Astrocyte of the spinal cord (primary cell): ENCODE measurements around the gene USP25.

ENCODE experiments used
- DNase-seq: peaks from one replicate; pipeline ENCODE4 v3.0.0; 2011; ENCODE audit warnings: low read depth, low spot score
- H3K4me3 ChIP-seq: 2 replicates; pipeline ENCODE4 v1.5.1; 2011; ENCODE audit warnings: low read depth, mild to moderate bottlenecking, low read length, moderate library complexity
- CTCF ChIP-seq: IDR thresholded peaks from 2 replicates; pipeline ENCODE4 v1.5.1; 2012; ENCODE audit warnings: low read depth, mild to moderate bottlenecking, low read length, inconsistent platforms
- in situ Hi-C: cut with HindIII; loops from 2 replicates; pipeline ENCODE4 v1.10.0; 2017; ENCODE audit warnings: low sequenced_read_pairs

Gene USP25

GRCh38 chr21:15766952-15767603, 37.3 kb downstream of the USP25 start:
- no peak overlapping the region for H3K4me3 ChIP-seq
- in situ Hi-C loops, result no loop called here
- DNase-seq, result no peak
- TF ChIP-seq CTCF, result no peak

- in situ Hi-C loops, result no loop called here
- no peak for TF ChIP-seq CTCF
- DNase-seq, result no peak
- no peak overlapping the region for H3K4me3 ChIP-seq
These were observed 38.3 kb downstream of the USP25 start for GRCh38 chr21:15768045-15768601.

- TF ChIP-seq CTCF, result no peak
- in situ Hi-C loops, result no loop called here
- no peak for DNase-seq
- H3K4me3 ChIP-seq, result no peak overlapping the region
These were observed 39.1 kb downstream of the USP25 start for GRCh38 chr21:15768853-15769252.

- no peak for DNase-seq
- no peak for TF ChIP-seq CTCF
- in situ Hi-C loops, result no loop called here
- no peak overlapping the region for H3K4me3 ChIP-seq
These were observed 41.5 kb downstream of the USP25 start for GRCh38 chr21:15771311-15771710.

GRCh38 chr21:15772654-15773053, 42.9 kb downstream of the USP25 start:
- TF ChIP-seq CTCF, result no peak
- DNase-seq, result no peak
- H3K4me3 ChIP-seq, result no peak overlapping the region
- in situ Hi-C loops, result no loop called here

GRCh38 chr21:15774590-15774989, 44.8 kb downstream of the USP25 start:
- peak; percentile 45 for DNase-seq
- TF ChIP-seq CTCF, result no peak
- H3K4me3 ChIP-seq, result no peak overlapping the region
- in situ Hi-C loops, result no loop called here
